Upper lobe of left lung (tissue), 4 donors: ENCODE measurements around the gene HNMT.

Experiments
- EP300 ChIP-seq, 4 donors: sonication (generic); formaldehyde crosslinking; IDR thresholded peaks; one replicate each; pipeline ENCODE4 v1.5.1; 2017; ENCODE audit warnings: antibody characterized with exemption in 4 of 4, control low read depth in 2 of 4
- POLR2A ChIP-seq, 4 donors: fragments of 450-650 bp; IDR thresholded peaks; one replicate each; pipeline ENCODE4 v1.5.1; 2016 to 2017; ENCODE audit warnings: antibody characterized with exemption in 4 of 4, mild to moderate bottlenecking in 2 of 4
- POLR2AphosphoS5 ChIP-seq, 2 donors: sonication (generic); formaldehyde crosslinking; IDR thresholded peaks; one replicate each; pipeline ENCODE4 v1.5.1; 2017; ENCODE audit warnings: antibody characterized with exemption in 2 of 2
- TF ChIP-seq, protein P1 (sequence below), 6 experiments: fragments of 450-650 bp in 4 of 6; fragments of 200-600 bp in 2 of 6; sonication (generic) in 2 of 6; IDR thresholded peaks; one replicate each; pipeline ENCODE4 v1.5.1; 2016 to 2019; ENCODE audit warnings: antibody characterized with exemption in 6 of 6

DNA sequence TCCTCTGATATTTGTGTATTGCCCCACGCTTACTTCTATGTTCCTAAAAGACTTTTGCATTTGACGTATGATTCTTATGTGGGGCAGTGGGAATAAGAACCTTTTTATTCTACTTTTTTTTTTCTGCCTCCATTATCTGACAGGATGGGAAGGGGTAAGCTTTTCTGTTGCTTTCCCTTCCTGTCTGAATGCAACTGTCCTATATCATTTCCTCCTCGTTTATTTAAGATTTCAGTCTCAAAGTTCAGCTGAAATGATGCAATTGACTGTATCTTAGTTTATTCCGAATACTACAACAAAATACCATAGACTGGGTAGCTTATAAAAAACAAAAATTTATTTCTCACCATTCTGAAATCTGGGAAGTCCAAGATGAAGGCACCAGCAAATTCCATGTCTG lies 24.1 kb upstream of the HNMT start:
- TF ChIP-seq, protein P1, sequence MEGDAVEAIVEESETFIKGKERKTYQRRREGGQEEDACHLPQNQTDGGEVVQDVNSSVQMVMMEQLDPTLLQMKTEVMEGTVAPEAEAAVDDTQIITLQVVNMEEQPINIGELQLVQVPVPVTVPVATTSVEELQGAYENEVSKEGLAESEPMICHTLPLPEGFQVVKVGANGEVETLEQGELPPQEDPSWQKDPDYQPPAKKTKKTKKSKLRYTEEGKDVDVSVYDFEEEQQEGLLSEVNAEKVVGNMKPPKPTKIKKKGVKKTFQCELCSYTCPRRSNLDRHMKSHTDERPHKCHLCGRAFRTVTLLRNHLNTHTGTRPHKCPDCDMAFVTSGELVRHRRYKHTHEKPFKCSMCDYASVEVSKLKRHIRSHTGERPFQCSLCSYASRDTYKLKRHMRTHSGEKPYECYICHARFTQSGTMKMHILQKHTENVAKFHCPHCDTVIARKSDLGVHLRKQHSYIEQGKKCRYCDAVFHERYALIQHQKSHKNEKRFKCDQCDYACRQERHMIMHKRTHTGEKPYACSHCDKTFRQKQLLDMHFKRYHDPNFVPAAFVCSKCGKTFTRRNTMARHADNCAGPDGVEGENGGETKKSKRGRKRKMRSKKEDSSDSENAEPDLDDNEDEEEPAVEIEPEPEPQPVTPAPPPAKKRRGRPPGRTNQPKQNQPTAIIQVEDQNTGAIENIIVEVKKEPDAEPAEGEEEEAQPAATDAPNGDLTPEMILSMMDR (IDR thresholded peaks at IDR 0.05): no peak
- no peak for TF ChIP-seq POLR2A (IDR thresholded peaks at IDR 0.05)
- no peak for TF ChIP-seq EP300 (IDR thresholded peaks at IDR 0.05)
- TF ChIP-seq POLR2AphosphoS5 (IDR thresholded peaks at IDR 0.05): no peak
